HG03097 (cell line): ENCODE data around the gene SHISA2.
"Not testable (repeated sequence)": the region's sequence is repeated elsewhere in the genome, so short reads cannot be mapped to it uniquely, and the experiment has no call there.

ENCODE experiments used
- ATAC-seq: cut with Tn5 transposase; IDR thresholded peaks from one replicate; pipeline ENCODE4 v1.9.1; 2021; ENCODE audit not compliant: unreplicated experiment, low FRiP score

SHISA2 gene

DNA sequence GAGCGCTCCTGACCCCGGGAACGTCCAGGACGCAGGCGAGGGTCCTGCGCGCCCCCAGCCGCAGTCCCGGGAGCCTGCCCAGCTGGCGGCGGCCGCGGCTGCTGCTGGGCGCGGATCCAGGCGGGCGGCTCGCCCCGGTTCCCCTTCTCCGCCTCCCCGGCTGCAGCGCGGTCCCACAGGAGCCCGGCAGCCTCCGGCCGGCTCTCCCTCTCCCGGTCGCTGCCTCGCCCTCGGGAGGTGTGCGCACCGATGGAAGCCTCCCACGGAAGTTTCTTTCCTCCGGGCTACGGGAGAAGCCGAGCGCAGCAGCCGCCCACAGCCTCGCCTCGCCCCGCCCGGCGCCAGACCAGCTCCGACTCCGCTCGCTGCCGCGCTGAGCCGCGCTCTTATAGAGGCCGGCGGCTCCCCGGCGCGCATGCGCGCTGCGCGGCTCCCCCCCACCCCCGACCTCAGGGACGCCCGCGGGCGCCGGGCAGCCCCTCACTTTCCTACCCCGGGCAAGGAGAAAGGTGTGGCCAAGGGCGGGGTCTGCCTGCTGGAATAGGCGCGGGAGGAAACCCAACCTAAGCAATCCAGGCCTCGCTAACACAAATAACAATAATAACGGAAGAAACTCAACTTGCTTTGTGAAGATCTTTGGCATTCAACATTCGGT, at the start of gene SHISA2:
Gene SHISA2, minus strand, starts transcription at position 360 of the 655 bp plus-strand sequence. CDS start 1,041 bp downstream, outside the sequence.
- no peak for ATAC-seq

DNA sequence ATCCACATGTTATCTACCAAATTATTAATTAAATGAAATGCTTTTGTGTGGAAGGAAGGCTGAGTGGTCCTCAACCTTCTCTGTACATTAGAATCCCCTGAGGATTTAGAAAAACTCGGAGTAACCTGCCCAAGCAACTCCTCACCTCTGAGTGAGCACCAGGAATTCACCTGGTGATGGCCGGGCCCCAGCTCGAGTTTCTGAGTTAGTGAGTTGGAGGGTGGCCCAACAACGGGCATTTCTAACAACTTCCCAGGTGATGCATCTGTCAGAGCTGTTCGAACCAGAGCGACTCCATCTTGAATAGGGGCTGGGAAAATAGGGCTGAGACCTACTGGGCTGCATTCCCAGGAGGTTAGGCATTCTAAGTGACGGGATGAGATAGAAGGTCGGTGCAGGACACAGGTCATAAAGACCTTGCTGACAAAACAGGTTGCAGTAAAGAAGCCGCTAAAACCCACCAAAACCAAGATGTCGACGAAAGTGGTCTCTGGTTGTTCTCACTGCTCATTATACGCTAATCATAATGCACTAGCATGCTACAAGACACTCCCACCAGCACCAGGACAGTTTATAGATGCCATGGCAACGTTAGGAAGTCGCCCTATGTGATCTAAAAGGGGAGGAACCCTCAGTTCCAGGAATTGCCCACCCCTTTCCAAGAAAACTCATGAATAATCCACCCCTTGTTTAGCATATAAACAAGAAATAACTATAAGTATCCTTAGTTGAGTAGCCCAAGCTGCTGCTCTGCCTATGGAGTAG, 44.2 kb upstream of the SHISA2 start:
- no peak for ATAC-seq

DNA sequence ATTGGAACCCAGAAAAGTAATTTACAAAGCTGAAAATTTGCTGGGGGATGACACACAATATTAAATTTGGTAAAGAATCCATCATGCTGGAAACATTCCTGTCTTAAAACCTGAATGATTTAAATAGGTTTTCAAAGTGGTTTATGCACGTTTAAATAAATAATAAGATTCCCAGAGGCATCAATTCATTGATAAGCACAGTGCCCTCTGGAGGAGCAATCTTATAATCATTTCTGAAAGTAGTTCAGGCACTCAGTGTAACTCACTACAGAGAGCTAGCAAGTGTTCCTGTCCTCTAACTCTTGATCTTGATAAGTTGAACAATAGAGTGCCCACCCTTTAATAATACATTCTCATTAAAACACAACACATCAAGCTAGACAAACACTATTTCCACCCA, 43.5 kb upstream of the SHISA2 start:
- ATAC-seq: no peak

DNA sequence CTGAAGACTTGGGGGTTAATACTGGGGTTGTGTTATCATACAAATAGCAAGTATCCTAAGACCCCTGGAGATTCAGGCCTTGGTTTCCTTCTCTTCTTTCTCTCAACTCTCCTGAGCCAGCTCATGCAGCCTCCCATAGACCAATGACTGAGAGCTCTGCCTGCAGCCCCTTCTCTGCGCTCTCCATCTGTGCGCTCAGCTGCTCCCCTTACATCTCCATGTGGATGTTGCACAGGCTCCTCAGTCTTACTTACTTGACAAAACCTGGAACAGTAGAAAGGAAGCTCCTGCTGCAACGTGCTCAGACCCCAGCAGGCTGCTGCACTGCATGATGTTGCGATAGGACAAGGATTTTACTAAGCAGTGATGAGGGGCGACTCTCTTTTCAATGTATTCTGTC, 25.0 kb upstream of the SHISA2 start:
- not testable (repeated sequence) for ATAC-seq

DNA sequence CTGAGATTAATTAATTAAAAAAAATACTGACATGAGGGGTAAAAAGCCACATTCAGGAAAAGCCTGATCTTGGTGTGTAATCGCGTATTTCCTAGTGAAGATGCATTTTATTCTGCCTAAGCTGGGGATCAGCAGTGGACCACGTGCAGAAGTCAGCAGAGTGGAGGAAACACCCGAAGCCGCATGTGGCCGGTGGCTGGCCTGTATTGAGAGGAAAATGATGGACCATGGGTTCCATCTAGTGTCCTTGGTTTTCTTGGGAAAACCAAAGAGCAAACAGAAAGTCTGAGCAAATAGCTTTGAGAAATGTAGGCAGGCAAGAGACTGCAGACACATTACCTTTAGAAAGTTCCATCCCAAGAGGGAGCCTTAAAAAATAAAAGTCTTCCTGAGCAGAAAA, 23.7 kb upstream of the SHISA2 start:
- no peak for ATAC-seq

DNA sequence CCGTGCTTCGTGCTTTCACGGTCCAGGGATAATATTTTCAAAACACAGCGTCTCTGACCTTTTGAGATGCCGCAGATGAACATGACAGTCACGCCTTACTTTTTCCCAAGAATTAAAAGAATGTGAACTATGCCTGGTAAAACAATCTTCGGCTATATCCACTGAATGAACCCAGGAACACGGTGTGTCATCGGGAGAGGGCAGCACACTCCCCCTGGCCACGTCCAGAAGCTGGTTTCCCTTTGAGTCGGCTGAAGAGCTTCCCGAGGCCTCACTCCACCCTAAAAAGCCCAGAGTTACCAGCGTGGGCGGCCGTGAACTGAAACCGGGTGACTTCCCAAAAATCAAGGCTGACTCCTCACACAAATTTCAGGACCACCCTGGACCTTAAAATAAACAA, 22.9 kb upstream of the SHISA2 start:
- ATAC-seq: no peak

DNA sequence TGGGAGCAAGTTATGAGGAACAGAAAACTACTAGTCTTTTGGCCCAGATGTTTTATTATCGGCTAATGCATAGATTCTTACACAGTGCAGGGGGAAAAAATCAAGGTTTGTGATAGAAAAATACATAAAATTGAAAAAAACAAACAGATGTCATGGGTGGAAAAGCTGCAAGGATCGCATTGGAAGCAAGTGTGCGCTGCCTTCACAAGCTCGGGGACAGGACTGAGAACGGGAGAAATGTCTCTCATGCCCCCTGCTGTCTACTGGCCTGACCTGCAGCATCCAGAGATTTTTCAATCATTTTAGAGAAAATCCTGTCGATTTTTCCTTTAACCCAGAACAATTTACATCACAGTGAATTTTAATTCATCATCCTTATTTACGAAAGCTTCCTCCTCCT, 20.5 kb upstream of the SHISA2 start:
- ATAC-seq: not testable (repeated sequence)

DNA sequence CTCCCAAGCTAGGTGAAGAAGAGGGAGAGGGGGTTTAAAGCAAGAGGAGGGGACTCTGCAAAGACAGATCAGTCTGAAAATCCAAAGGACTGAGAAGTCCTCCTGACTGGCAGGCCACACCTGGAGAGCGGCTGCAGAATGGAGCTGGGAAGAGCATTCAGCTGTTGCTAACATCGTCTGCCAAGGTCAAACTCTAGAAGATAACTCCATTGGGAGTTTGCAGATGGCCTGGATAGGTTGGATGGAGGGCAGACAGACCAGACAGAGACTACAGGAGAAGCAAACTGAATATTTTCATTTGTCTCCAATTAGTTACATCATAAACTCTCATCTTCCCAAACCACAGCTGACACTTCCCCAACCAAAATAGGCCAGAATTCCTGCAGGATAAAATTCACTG, 19.9 kb upstream of the SHISA2 start:
- no peak for ATAC-seq

DNA sequence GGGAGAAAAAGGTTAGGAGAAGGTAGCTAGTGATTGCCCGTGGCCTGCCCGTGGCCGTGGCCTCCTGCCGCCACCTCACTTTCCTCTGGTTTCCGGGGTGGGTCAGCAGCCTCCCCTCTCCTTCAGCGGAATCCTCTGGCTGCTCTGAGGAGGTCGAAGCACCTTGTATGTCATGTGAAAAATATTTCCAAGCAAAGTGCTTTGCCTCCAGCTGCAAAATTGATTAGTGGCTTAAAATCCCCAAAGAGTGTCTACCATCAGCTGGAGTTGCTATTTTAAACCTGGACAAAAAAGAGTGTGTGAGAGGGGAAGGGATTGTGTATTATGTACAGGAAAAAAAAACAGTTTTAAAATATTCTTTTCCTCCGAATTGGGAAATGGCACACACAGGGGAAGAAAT, 17.8 kb upstream of the SHISA2 start:
- ATAC-seq: not testable (repeated sequence)

DNA sequence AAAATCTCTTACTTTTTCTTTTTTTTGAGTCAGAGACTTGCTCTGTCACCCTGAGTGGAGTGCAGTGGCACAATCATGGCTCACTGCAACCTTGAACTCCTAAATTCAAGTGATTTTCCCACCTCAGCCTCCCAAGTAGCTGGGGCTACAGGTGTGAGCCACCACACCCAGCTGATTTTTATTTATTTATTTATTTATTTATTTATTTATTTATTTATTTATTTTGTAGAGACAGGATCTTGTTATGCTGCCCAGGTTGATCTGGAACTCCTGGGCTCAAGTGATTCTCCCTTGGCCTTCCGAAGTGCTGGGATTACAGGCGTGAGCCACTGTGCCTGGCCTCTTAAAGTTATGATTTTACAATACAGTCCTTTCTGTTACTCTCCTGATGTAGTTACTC, 16.6 kb upstream of the SHISA2 start:
- ATAC-seq: not testable (repeated sequence)

DNA sequence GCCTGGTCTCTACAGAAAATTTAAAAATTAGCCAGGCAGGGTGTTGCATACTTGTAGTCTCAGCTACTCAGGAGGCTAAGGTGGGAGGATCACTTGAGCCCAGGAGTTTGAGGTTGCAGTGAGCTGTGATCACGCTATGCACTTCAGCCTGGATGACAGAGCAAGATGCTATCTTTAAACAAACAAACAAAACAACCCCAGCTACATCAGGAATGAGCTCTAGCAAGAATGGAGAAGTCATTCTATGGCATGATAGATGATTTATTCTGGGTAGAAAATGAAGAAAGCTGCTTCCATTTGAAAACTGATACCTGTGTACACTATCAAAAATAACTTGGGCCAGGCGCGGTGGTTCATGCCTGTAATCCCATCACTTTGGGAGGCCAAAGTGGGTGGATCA, 15.8 kb upstream of the SHISA2 start:
- ATAC-seq: no peak

DNA sequence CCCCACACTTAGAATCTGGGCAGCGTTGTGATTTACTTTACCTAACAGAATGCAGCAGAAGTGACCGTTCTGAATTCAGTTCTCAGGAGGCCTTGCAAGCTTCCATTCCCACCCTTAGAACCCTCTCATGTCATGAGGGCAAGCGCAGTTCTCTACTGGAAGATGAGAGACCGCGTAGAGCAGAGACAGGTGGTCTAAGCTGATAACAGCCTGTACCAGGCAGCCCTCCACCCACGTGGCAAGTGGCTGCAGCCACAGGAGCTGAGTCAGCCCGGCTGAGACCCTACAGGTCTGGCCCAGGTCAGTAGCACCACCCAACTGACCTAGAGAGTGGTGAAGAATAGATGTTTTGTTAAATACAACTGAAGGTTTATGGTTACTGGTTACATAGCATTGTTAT, 14.7 kb upstream of the SHISA2 start:
- not testable (repeated sequence) for ATAC-seq

DNA sequence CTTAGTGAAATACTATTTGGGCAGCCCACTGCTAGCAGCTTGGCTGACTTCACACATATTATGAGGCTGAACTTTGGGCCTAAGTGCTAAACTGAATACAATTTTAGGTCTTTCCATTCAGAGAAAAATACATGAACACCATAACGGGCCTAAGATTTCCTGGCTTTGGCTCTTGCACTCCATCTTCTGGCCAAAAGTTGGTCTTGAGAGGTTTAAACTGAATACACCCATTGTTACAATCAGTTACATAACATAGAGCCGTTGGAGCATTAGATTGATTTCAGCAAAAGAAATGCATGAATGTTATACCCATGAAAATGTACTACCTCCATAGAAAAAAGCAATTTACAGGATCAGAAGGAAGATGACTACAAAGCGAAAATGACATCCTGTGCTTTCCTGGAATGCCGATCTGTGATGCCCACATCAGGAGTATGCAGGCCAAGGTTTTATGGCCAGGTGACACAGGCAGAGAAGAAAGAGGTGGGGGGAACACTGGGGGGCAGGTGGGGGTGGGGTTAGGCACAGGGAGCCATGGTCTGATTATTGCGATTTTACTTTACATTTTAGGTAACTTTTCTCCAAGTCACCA, 11.1 kb upstream of the SHISA2 start:
- ATAC-seq: no peak

DNA sequence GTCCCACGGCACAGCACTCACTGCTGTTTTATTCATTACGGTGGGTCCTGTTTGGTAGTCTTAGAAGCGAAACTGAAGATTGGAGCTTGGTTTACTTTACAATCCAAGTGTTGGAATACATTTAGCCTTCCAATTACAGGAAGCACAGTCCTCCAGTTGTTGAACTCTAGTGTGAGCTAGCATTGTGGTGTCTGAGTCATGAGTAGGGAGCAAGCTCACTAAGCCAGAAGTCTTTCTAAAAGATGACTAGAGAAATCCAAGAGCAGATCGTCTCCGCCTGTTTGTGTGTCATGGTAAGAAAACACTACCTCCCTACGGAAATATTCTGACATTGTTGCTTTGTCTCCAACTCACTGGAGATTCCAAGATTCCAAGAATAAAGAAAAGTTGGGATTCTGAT, 10.1 kb upstream of the SHISA2 start:
- no peak for ATAC-seq

DNA sequence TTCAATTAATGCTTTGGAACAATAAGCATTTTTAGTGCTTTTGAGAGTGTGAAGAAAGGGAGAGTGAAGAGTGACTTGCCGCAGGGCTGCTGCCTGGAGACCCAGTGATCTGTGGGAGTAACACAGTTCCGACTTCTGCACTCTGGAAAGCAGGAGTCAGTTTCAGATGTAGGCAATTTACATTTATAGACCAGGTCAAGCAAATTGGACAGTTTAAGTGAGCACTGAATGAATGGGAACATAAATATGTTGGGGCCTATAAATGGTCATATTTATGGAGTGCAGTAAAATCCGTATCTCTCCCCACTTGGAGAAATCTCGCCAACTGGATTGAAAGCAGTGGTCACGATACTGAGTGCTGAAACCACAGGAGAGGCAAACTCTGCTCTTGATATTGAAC, 9.4 kb upstream of the SHISA2 start:
- ATAC-seq: no peak

DNA sequence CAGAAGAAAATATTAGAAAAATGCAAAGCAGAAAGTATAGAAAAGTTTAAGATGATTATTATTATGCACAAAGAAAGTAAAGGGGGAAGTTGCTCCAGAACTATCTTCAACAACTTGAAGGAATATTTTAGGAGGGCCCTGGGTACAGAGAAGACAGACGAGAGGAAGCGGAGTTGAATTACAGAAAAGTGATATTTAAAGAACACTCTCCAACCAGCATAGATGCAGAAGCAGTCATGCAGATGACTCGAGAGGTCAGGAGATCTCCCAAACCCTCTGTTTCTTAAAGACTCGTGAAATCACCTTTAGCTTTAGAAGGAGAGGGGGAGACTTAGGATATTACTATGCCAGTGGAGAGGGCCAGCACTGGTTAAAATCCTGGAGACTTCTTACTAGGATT, 8.5 kb upstream of the SHISA2 start:
- ATAC-seq: no peak

DNA sequence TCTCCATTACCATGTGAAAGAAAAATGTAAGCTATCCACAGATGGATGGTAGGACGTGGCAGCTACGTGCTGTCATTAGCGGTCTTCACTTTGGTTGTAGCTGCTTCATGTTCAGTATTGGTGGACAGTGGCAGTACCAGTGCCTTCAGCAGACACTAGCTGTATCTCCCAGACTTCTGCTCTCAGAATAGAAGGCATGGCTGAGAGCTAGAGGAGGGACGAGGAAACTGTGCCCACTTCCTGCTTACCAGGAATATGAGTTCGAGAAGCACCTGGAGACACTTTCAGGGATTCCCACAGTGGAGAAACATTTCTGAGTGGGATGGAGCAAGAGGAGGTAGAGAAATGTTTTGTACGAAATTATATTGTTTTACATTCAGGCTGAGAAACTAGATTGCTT, 6.9 kb upstream of the SHISA2 start:
- no peak for ATAC-seq

DNA sequence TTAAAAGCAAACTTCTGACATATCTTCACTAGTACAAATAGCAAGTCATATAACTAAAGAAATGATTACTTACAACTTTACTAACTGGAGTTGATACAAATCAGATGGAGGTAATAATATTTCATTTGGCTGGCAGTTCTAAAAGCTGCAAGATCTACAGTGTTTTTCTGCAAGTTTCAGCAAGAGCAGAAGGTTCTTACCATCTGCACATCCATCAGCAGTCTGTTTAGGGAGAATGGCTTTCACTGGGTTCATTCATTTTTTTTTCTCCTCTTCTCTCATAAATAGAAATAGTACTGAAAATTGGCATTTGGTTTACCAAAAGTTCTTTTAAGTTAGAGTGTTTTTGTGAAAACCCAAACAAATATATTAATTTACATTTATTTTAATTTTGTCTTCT, 3.1 kb upstream of the SHISA2 start:
- no peak for ATAC-seq

DNA sequence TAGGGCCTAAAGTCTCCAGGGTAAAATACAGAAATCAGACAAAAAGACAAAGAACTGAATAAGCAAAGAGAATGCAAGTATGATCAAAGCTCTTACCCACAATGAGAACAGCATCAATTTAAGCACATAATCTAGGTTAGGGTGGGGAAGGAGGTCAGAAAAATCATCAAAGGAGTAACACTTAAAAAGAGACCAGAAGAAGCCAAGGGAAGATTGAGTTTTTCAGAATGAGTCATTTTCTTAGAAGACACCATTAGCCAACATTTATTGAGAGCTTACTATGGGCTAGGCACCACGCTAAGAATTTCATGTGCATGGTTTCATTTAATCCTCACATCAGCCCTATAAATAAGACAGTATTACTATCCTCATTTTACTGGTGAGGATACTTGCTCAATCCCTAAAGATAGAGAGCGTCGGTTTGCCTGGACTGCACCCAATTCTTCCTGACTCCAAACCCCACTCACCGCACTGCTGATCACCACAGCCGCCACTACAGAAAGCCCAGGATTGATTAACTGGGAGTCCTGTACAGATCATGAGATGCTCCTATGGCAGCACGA, 1.7 kb upstream of the SHISA2 start:
- ATAC-seq: no peak

DNA sequence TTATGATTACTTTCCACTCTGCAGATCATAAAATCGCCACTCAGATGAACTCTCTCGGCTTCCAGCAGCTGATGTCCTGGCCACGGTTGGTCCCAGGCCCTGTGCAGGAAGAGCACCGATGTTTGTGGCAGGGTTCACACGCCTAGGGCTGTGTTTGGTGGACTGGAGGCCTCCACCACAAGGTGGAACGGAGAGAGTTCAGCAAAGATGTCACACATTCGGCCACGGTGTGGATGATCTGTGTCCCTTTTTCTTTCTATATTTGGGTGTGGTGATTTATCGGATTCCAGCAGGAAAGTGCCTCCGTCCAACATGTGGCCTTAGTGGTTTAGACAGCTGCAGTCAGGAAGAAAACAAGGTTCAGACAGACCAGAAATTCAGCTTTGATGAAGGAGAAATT, 521 bp upstream of the SHISA2 start:
- ATAC-seq: no peak

DNA sequence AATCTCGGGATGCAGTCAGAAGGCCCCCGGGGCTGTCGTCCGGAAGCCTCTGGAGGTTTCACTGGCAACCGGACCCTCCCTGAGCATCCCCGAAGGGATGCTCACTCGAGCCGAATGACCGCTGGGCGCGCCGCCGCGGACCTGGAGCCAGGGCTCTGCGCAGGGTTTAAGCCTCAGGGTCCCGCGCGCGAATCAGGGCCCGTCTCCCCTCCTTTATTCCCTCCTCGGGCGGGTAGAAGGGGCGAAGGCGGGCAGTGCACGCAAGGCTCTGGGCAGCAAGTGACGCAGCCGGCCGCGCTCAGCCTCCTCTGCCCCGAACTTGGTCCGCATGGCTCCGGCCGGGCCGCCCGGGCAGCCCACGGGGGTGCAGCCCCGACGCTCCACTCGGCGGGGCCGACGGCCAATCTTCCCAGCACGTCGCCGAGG, 572 bp downstream of the SHISA2 start:
- ATAC-seq: no peak
